Cardiac fibroblast (primary cell): ENCODE data around the gene TIGD7.

ENCODE experiments used
- DNase-seq, 2 donors: peaks; one replicate each; pipeline versions ENCODE4 v3.0.0 to v3.0.0-alpha.2; 2010; ENCODE audit warnings: low read depth in 2 of 2
- H3K4me3 ChIP-seq, 2 donors: replicated peaks in 1 of 2; 1 replicate in 1 of 2; 2 replicates in 1 of 2; pipeline ENCODE4 v1.5.1; 2011; ENCODE audit warnings: low read depth in 2 of 2, low read length in 2 of 2, mild to moderate bottlenecking in 2 of 2, moderate library complexity in 1 of 2
- CTCF ChIP-seq: IDR thresholded peaks from one replicate; pipeline ENCODE4 v1.5.1; 2011; ENCODE audit warnings: low read depth, mild to moderate bottlenecking, low read length, inconsistent platforms

TIGD7 gene

GRCh38 chr16:3305109-3306068 is at the start of gene TIGD7, which contains the start of gene ZNF75A:
Gene TIGD7, minus strand, starts transcription at chr16:3305430. Its CDS starts 4,816 bp downstream, at chr16:3300614.
Gene ZNF75A, plus strand, starts transcription at chr16:3305497. Its CDS starts 2,932 bp downstream, at chr16:3308429.
- TF ChIP-seq CTCF: no peak
- peak within 1 kb of the TSS; percentile 80 to 81 for H3K4me3 ChIP-seq
- DNase-seq: peak; percentile 91 to 93

GRCh38 chr16:3349175-3349574 is 43.9 kb upstream of the TIGD7 start:
- H3K4me3 ChIP-seq: no peak overlapping the region
- DNase-seq: no peak
- no peak for TF ChIP-seq CTCF

GRCh38 chr16:3348547-3349167 is 43.4 kb upstream of the TIGD7 start:
- no peak for TF ChIP-seq CTCF
- no peak for DNase-seq
- H3K4me3 ChIP-seq: no peak overlapping the region

GRCh38 chr16:3347586-3347985 is 42.4 kb upstream of the TIGD7 start:
- no peak for DNase-seq
- no peak for TF ChIP-seq CTCF
- no peak overlapping the region for H3K4me3 ChIP-seq

- DNase-seq: no peak
- no peak for TF ChIP-seq CTCF
- no peak overlapping the region for H3K4me3 ChIP-seq
These were observed 40.8 kb upstream of the TIGD7 start for GRCh38 chr16:3346041-3346440.

GRCh38 chr16:3328643-3329042 is 23.4 kb upstream of the TIGD7 start:
- no peak for TF ChIP-seq CTCF
- no peak overlapping the region for H3K4me3 ChIP-seq
- no peak for DNase-seq
